CD4-positive, alpha-beta T cell treated with Interleukin-17A for 4 hours (primary cell): ENCODE measurements around the gene GPR33.
"Not testable (repeated sequence)": the region's sequence is repeated elsewhere in the genome, so short reads cannot be mapped to it uniquely, and the experiment has no call there.

Experiments used
- DNase-seq: peaks from one replicate; pipeline ENCODE4 v3.0.0-alpha.2; 2020; ENCODE audit warnings: mixed read lengths

The GPR33 gene

DNA sequence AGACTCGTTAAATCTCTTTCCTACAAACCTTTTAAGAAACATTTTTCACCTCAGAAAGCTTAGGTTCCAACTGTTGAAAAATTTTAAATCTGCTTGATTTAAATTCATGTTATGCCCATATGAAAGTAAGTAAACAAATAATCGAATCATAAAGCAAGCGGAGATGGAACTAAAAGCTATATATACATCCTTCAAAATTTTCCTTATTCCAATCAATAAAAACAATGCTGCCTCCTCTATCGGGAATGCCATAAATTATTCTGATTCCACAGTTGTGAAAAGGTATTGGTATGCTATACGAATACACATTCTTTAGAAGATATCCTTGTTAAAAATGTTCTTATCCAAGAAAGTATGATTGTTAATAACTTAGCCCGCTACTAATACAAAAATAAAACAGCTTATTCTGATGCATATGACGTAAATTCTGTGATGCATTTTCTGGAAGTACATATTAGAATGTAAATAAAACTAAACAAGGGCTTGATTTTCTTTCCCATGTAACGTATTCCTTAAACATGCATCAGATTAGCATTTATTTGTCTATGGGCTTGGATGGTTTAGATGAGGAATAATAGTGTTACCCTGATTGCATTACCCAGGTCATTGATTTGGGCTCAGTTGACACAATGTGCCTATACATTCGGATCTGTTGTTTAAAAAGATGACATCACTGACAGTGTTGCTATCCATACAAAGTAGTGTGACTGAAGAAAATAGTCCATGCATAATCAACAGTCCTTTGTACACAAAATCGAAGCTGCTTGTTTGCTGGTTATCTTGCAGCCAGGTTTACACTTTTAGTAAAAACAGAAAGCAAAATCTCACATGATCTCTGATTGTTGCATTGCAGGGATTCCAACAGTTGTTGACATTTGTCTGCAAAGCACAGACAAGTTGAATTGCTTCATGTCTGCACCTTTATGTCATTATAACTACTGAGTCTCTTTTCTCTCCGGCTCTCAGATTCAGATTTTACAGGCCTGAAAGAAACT is 29.9 kb downstream of the GPR33 start:
- DNase-seq = no peak

DNA sequence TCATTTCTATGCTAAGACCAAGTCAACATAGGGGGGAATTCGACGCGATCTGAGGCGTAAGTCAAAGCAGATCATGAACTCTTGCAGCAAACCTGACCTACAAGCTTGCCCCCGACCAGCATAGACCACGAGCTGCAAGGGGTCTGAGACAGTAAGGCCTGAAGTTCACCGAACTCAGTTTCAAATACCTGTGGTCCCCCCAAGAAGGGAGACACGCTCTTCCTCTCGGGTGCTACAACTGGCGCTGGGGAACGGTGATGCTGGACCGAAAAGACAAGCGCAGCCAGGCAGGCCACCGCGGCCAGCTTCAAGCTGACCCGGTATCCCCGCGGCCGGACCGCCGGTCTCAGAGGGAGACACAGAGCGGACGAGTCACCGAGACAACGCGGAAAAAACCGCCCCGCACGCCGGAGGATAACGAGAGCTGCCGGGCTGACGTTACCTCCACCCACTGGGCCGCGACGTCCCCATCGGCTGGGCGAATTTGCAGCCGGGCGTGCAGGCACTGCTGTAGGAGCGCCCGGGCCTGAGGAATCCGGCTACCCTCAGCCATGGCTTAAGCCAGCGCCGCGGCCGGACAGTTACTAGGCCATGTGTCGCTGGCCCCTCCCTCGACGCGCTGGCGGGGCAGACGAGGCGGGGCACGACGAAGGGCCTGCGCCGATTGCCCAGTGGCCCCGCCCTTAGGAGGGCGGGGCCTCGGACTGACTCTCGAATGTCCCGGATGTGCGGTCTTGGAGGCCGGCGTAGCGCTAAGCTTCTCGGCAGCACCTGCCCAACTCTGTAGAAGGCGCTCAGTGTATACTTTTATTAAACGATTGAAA is 30.8 kb downstream of the GPR33 start, which contains the start of gene DTD2:
Gene DTD2, minus strand, starts transcription at position 666 of the 824 bp plus-strand sequence. Its CDS starts 113 bp downstream, at position 553.
- peak; percentile 92 for DNase-seq

DNA sequence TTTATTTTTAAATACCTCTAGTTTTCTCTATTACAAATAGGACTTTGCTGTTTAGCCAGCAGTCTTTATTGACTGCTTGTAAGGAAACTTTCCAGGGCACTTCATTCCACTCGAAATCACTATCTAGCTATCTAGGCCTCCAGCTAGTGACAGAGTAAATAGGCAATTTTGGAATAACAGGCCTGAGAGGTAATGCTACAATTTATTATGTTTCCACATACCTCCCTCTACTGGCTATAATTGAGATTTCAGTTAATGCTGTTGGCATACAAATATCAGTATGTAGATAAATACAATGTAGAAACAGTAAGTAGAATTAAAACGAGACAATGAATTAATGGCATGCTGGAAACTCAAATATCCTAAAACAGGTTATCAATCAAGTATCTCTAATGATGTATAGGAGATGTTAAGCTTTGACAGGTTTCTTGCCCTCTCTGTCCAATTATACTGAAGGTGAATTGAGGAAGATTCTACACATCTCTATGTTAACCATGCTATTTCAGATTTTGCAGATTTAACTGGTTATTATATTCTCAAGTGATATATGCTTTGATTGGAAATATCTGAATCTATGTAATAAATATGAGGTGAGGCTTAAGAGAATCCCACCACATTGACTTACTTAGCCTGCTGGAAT is 37.7 kb downstream of the GPR33 start:
- DNase-seq = no peak

- DNase-seq = no peak
Observed at GRCh38 chr14:31449136-31449535, 38.7 kb downstream of the GPR33 start.

- DNase-seq = no peak
Observed at GRCh38 chr14:31445703-31446102, 42.1 kb downstream of the GPR33 start.

GRCh38 chr14:31442284-31442683 is 45.6 kb downstream of the GPR33 start:
- no peak for DNase-seq

DNA sequence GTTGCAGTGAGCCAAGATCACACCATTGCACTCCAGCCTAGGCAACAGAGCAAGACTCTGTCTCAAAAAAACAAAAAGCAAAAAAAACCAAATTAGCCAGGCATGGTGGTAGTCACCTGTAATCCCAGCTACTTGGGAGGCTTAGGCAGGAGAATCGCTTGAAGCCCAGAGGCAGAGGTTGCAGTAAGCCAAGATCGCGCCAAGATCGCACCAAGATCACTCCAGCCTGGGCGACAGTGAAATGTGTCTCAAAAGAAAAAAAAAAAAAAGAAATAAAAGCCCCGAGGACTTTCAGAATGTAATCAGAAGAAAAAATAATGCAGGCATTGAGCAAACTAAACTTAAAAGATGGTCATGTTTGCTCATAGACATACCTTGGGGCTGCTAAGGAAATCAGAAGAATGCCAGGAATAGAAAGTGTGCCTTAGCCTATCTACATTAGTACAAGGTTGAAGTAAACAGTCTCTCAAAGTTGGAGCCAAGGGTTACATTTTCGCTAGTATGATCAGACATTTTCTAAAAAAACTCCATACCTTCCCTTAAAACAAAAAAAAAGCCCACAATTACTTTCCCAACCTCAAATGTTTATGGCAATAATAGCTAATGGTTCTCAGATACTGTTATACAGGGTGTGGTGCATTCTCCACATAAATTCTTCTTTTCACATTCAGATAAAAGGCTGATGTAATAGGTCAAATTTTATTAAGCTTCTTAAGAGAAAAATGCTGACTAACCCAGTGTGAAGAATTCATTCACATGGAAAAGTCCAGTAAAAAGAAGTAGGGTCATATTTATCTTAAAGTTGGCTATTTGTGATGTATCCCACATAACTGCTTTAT is 46.3 kb downstream of the GPR33 start:
- no peak for DNase-seq

DNA sequence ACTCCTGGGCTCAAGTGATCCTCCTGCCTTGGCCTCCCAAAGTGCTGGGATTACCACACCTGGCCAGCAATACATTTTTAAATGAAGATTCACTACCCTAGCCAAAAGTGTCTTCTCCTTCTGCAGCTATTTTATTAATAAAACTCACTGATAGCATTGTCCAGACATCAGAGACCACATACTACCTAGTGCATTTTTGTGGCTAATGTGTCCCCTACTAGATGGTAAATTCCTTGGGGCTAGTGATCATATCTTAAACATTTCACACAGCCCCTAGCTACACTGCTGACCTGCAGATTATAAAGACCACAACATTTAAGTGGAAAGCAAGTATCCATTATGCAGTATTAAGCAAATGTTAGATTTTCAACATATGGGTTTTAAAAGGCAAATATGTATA is 47.6 kb downstream of the GPR33 start:
- DNase-seq = no peak

DNA sequence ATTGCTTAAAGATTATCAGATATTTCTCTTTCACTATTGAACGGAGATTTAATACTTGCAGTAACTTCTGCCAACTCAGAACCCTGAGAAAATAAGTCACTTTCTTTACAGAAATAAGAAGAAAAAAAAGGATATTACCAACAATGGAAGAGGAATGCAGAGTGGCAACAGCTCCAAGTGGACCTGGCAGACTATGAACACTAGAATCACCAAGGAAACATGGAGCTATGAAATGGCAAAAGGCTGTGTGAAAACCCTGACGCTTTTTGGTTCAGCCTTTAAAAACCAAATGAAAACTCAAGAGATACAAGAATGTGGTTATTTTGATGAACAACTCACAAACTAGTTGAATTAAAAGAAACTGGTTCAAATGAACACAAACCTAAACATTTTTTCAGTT is 48.3 kb downstream of the GPR33 start:
- no peak for DNase-seq

DNA sequence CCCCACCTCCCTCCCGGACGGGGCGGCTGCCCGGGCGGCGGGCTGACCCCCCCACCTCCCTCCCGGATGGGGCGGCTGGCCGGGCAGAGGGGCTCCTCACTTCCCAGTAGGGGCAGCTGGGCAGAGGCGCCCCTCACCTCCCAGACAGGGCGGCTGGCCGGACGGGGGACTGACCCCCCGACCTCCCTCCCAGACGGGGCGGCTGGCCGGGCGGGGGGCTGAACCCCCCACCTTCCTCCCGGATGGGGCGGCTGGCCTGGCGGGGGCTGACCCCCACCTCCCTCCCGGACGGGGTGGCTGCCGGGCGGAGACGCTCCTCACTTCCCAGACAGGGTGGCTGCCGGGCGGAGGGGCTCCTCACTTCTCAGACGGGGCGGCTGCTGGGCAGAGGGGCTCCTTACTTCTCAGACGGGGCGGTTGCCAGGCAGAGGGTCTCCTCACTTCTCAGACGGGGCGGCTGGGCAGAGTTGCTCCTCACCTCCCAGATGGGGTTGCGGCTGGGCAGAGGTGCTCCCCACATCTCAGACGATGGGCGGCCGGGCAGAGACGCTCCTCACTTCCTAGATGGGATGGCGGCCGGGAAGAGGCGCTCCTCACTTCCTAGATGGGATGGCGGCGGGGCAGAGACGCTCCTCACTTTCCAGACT is 50.7 kb downstream of the GPR33 start:
- DNase-seq = not testable (repeated sequence)

- DNase-seq = no peak
Observed at GRCh38 chr14:31435276-31435675, 52.6 kb downstream of the GPR33 start.
